HG03442 (cell line): ENCODE data around the gene SPC25.
"Not testable (repeated sequence)": the region's sequence is repeated elsewhere in the genome, so short reads cannot be mapped to it uniquely, and the experiment has no call there.

Source experiments
- ATAC-seq: cut with Tn5 transposase; IDR thresholded peaks from one replicate; pipeline ENCODE4 v1.9.1; 2021; ENCODE audit warnings: mild to moderate bottlenecking, moderate library complexity; ENCODE audit not compliant: unreplicated experiment

SPC25 gene

GRCh38 chr2:168903888-168904287, 13.7 kb upstream of the SPC25 start:
- no peak for ATAC-seq

GRCh38 chr2:168901003-168901402, 10.8 kb upstream of the SPC25 start, which contains the start of gene G6PC2:
Gene G6PC2 (plus strand): TSS chr2:168901291. CDS start chr2:168901332, 41 bp downstream.
- no peak for ATAC-seq

GRCh38 chr2:168897449-168897848, 7.2 kb upstream of the SPC25 start:
- no peak for ATAC-seq

GRCh38 chr2:168896783-168897182, 6.6 kb upstream of the SPC25 start:
- no peak for ATAC-seq

- no peak for ATAC-seq
These were observed 5.5 kb upstream of the SPC25 start for GRCh38 chr2:168895771-168896170.

- ATAC-seq: no peak
These were observed 4.5 kb upstream of the SPC25 start for GRCh38 chr2:168894720-168895119.

GRCh38 chr2:168894101-168894500, 3.9 kb upstream of the SPC25 start:
- no peak for ATAC-seq

- no peak for ATAC-seq
These were observed 2.1 kb upstream of the SPC25 start for GRCh38 chr2:168892327-168892726.

GRCh38 chr2:168889635-168890005, 610 bp downstream of the SPC25 start:
- no peak for ATAC-seq

GRCh38 chr2:168884975-168885374, 5.3 kb downstream of the SPC25 start:
- ATAC-seq: no peak

- not testable (repeated sequence) for ATAC-seq
These were observed 8.1 kb downstream of the SPC25 start for GRCh38 chr2:168882163-168882562.

GRCh38 chr2:168874368-168875054, 15.7 kb downstream of the SPC25 start:
- ATAC-seq: no peak

- ATAC-seq: not testable (repeated sequence)
These were observed 19.4 kb downstream of the SPC25 start for GRCh38 chr2:168870824-168871223.

- ATAC-seq: not testable (repeated sequence)
These were observed 19.9 kb downstream of the SPC25 start for GRCh38 chr2:168870369-168870768.

- ATAC-seq: not testable (repeated sequence)
These were observed 23.1 kb downstream of the SPC25 start for GRCh38 chr2:168867164-168867563.

- no peak for ATAC-seq
These were observed 32.1 kb downstream of the SPC25 start for GRCh38 chr2:168858146-168858545.

- no peak for ATAC-seq
These were observed 34.6 kb downstream of the SPC25 start for GRCh38 chr2:168855601-168856000.

- no peak for ATAC-seq
These were observed 35.6 kb downstream of the SPC25 start for GRCh38 chr2:168854651-168855050.

GRCh38 chr2:168853471-168853870, 36.8 kb downstream of the SPC25 start:
- no peak for ATAC-seq

GRCh38 chr2:168852481-168852880, 37.7 kb downstream of the SPC25 start:
- ATAC-seq: no peak

- no peak for ATAC-seq
These were observed 38.4 kb downstream of the SPC25 start for GRCh38 chr2:168851674-168852320.

- no peak for ATAC-seq
These were observed 39.4 kb downstream of the SPC25 start for GRCh38 chr2:168850846-168851245.

GRCh38 chr2:168849610-168850009, 40.6 kb downstream of the SPC25 start:
- peak; percentile 52 for ATAC-seq
